Putamen (tissue), 1 donor: ENCODE results near the gene IL9R.
"Not testable (repeated sequence)": the region's sequence is repeated elsewhere in the genome, so short reads cannot be mapped to it uniquely, and the experiment has no call there.

Experiments
- DNase-seq: peaks from one replicate; pipeline ENCODE4 v3.0.0-alpha.2; 2016; ENCODE audit warnings: low spot score

Gene IL9R, protein sequence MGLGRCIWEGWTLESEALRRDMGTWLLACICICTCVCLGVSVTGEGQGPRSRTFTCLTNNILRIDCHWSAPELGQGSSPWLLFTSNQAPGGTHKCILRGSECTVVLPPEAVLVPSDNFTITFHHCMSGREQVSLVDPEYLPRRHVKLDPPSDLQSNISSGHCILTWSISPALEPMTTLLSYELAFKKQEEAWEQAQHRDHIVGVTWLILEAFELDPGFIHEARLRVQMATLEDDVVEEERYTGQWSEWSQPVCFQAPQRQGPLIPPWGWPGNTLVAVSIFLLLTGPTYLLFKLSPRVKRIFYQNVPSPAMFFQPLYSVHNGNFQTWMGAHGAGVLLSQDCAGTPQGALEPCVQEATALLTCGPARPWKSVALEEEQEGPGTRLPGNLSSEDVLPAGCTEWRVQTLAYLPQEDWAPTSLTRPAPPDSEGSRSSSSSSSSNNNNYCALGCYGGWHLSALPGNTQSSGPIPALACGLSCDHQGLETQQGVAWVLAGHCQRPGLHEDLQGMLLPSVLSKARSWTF

DNA sequence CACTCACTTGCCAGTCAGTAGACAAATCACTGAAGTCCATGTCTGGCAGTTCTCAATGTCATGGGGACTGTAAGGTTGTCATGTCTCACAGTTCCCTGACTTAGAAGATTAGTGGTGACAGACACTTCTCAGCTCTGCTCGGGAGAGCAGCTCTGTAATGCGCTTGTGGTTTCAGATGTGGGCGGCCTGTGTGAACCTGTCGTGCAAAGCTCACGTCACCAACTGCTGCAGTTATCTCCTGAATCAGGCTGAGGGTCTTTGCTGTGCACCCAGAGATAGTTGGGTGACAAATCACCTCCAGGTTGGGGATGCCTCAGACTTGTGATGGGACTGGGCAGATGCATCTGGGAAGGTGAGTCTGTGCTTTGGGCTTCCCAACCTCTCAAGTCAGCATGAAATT, at the start of gene IL9R:
TSS of gene IL9R (plus strand) at position 261 of the 400 bp plus-strand sequence. CDS start at position 325, 64 bp downstream.
- no peak for DNase-seq

DNA sequence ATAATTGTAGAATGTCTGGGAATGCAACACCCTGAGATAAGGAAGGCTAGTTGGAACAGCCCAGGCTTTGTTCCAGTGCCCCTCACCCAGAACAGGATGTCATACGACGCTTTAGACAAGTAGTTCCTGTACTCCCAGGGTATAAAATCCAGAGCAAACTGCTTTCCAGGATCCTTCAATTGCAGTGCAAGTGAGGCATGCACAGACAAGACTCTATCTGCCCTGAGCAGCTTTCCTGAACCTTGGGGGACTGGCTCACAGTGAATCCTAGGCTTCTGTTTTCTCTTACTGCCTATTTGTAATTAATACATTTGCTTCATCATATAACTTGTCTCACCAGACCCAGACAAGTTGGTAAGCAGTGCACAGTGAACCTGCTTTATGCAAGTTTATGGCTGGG, 48.4 kb upstream of the IL9R start:
- DNase-seq: no peak

DNA sequence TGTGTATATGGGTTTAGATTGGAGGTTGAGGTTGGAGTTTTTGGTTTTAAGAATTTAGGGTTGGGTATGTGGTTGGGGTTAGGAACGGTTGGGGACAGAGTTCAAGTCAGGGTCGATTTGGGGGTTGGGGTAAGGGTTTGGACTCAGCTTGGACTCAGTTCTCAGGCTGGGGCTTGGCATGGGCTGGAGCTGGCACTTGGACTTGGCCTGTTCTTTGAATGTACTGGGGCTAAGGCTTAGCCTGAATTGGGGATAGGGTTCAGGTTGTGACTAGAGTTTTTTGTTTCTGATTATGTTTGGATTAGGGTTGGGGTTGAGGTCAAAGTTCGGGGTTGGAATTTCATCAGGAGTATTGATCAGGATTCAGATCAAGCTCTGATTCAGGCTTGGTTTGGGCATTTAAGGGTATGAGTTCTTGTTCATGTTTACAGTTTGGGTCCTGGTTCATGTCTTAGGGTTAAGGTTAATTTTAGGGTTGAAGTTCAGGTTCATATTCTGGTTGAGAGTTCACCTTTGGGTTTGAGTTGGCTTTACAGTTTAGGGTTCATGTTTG, 46.2 kb upstream of the IL9R start:
- no peak for DNase-seq

DNA sequence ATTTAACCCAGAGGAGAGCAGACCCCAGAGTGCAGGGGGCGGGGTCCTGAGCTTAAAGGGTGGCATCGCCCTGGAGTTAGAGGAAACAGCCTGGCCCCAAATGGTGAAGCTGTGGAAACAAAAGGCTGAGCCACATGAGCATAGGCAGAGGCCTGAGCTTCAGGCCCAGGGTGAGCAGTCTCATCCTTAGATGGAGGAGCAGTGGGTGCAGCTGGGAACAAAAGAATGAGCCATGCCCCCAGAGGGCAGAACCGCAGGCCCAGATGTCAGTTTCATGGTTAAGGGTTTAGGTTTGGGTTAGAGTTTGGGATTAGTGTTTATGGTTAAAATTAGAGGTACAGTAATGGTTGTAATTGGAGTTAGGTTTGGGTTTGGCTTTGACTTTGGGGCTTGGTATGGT, 44.4 kb upstream of the IL9R start:
- DNase-seq: no peak

DNA sequence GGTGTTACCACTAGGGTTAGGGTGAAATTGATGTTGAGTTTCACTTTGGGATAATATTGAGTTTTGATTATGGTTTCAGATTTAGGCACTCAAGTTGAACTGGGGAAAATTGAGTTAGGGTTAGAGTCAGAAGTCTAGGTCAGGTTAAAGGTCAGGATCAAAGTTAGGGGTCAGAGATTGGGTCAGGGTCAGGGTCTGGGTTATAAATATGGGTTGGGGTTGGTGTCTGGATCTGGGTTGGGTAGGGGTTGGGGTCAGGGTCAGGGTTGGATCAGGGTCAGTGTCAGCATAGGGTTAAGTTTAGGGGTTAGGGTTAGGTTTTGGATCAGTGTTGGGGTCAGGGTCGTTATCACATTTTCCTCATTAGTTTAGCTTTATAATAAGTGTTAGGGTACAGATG, 42.7 kb upstream of the IL9R start:
- no peak for DNase-seq

DNA sequence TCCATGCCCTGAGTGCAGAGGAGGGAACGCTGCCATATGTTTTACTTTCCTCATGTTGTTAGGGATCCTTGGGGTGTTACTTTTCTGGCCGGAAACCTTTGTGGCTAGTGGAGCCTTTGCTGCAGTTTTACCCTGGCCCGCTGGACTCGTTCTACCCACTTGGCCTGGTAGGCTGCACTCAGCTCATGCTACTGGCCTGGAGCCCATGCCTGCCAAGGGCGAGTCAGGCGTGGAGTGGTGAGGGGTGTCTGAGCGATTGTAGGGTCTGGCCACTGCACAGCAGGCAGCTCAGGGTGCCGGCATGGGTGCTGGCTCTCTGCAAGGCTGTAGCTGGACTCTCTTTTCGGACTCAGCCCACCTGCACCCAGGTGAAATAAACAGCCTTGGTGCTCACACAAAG, 41.4 kb upstream of the IL9R start:
- no peak for DNase-seq

DNA sequence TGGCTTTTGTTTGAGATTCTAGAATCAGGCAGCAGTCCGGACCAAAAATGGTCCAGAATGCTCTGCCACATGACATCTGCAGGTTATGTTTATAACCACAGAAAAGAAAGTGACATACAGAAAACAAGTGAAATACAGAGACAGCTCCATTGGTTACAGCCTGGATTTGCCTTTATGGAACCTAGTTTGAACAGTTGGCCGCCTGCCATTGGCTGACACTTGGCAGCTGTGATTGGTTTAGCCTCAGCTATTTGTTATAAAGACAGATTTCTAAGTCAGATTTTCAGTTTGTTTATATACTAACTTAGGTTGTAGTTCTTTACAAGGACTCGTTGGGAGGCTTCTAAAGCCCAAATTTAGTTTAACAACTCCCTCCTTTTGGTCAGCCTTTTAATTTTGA, 40.8 kb upstream of the IL9R start:
- no peak for DNase-seq

DNA sequence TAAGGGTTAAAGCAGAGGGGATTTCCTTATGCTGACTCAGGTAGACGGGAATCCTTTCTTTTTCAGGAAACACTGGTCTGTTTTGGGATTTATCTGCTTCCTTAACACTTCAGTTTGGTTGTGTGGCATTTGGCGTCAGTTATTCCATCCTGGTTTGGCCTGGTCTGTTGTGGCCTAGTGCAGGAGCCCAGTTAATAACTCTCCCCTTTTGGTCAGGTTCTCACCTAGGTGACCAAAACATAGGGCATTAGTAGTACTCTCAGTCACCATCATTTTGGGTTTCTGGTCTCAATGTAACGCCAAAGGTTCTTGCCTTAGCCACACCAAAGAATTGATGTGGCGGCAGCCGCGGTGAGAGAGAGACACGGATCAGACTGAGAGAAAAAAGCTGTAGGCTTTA, 39.7 kb upstream of the IL9R start:
- DNase-seq: no peak

DNA sequence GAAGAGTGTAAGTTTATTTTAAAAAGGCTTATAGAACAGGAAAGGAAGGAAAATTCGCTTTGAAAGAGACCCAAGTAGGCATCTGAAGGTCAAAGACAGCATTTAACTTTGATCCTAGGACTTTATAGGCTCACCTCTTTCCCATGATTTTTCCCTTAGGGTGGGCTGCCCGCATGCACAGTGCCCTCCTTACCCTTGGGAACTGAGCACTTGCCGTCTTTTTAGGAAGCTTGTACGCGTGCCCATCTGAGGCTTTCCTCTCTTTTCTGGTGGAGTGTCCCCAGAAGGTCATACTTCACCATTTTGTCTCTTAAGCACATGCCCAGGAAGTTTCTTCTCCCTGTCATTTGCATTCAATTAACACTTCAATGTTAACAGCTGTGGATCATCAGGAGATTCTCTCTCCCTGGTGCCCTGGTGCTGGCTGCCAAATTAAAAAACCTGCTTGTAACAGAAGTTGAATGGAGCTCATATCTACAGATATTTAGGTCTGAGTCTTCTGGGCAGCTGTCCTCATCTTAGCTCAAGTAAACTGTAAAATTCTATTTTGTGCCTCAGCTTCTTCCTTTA, 38.4 kb upstream of the IL9R start:
- DNase-seq: no peak

DNA sequence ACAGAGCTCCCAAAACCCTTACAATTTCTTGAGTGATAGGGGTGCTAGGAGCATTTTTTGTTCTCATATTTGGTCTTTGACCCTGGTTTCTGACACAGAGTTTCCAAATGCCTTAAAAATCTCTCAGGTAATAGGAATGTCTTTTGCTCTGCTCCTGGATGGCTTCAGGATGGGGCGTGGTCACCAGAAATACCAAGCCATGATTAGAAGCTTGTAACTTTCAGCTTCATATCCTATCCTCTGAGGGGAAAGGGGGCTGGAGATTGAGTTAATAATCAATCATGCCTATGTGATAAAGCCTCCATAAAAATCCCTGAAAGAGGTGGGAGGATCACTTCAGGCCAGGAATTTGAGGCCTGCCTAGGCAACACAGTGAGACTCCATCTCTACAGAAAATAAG, 34.6 kb upstream of the IL9R start:
- DNase-seq: no peak

DNA sequence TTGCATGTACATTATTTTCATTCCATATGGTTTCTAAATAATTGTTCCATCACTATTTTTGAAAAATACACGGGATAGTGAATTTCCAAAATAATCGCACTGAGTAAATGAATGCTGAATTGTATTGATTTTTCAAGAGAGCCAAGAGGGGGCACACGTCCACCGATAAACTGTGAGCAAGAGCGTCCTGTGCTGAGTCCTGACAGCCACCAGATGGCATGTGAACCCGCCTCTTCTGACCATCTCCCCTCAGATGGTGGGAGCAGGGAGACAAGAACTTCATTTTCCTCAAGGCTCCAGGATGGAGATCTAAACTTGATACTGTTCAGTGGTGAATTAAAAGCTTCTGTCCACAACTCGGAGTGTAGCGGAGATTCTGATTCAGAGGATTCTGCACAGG, 30.6 kb upstream of the IL9R start:
- DNase-seq: no peak

DNA sequence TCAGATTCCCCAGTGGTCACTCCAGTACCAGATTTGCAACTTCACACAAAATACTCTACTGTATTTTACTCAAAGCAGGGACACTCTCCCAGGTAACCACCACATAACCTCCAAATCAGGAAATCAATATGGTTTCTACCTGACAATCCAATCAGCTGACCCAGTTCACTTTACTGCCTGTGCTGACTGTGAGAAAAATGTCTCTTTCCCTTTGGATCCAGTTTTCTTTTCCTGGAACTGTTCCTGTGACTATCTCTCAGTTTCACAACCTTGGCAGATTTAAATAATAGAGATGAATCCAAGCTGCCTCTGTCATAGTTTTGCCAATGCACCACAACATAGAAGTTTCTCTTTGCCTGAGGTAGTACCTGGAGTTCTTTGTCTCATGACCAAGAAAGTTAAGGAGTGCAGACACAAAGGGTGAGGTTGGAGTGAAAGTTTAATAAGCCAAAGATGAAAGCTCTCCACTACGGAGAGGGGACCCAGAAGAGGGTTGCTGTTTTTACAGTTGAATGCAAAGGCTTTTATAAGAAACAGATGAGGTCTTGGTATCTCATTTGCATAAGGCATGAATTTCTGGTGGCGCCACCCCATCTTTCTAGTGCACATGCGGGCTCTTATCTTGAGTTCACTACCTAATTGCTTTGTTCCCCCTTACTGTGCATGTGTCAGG, 29.7 kb upstream of the IL9R start:
- DNase-seq: no peak

DNA sequence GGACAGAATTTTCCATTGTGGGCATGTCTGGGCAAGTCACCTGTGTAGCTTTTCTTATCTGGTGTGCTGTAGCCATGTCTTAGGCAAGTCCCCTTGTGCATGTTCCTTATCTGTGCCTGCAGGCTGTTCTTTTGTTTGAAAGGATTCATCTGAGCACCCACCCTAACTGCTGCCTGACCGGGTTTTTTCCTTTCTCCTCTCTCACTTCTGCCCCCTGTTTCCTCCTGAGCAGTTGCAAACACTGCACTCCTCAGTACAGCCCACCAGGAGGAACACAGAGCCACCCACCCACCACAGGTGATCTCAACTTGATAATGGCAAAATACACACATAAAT, 29.2 kb upstream of the IL9R start:
- DNase-seq: no peak

DNA sequence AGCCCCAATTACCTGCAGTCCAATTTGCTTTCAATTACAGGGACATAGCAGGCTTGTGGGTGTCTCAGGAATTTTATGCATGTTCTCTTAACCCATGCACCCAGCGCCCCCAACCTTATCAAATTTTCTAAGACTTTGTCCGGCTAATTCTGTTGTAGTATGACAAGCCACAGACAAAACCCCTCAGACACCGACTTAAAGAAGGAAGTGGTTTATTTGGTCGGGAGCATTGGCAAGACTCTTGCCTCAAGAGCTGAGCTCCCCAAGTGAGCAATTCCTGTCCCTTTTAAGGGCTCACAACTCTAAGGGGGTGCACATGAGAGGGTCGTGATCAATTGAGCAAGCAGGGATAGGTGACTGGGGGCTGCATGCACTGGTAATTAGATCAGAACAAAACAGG, 28.7 kb upstream of the IL9R start:
- DNase-seq: no peak

DNA sequence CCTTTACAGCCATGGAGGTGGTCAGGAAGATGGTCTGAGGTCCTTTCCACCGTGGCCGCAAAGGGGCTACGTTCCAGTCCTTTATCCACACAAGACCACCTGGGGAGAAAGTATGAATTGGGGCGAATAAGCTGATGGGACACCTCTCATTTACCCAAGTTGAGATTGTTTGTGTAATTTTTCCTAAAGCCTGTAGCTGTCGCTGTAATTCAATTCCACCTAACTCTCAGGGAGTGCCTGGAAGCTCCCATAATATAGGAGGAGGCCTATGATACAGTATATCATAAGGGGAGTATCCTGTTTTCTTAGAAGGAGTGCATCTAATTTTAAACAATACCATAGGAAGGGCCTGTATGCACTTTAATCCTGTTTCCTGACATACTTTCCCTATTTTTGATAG, 25.8 kb upstream of the IL9R start:
- not testable (repeated sequence) for DNase-seq

DNA sequence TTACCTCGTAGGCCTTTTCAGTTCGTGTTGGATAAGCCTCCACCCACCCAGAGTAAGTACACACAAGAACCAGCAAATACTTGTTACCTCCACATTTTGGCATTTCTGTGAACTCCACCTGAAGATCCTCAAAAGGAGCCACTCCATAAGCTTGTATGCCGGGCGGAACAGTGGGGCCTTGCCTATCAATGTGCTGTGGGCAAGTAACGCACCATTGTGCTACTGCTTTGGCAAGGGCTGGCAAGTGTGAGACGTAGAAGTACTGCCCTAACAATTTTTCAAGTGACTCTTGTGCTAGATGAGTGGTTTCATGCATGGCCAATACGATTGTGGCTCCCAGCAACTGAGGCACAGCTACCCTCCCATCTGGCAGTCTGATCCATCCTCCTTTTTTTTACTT, 25.3 kb upstream of the IL9R start:
- not testable (repeated sequence) for DNase-seq

DNA sequence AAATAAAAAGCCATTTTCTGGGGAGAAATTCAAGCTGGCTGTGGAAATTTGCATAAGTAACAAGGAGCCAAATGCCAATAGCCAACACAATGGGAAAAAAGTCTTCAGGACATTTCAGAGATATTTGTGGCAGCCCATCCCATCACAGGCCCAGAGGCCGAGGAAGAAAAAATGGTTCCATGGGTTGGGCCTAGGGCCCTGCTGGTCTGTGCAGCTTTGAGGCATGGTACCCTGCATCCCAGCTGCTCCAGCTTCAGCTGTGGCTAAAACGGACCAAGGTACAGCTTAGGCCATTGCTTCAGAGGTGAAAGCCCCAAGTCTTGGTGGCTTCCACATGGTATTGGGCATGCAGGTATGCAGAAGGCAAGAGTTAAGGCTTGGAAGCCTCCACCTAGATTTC, 14.2 kb upstream of the IL9R start:
- no peak for DNase-seq

DNA sequence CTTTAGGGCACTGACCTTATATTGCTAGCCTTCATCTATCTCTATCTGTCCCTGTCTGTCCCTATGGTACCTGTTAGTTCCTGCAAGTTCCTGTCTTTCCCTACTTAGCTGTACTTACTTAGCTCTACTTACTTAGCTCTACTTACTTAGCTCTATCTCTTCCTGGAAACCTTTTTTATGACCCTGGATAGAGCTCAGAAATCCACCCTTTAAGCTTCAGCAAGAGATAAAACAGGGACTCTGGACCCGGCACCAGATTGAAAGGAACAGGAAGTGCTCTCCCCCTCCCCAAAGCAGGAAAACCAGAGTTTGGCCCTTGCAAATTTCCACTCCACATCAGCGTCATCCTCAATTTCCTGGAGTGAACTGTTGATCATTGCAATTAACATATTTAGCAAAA, 12.3 kb upstream of the IL9R start:
- no peak for DNase-seq

DNA sequence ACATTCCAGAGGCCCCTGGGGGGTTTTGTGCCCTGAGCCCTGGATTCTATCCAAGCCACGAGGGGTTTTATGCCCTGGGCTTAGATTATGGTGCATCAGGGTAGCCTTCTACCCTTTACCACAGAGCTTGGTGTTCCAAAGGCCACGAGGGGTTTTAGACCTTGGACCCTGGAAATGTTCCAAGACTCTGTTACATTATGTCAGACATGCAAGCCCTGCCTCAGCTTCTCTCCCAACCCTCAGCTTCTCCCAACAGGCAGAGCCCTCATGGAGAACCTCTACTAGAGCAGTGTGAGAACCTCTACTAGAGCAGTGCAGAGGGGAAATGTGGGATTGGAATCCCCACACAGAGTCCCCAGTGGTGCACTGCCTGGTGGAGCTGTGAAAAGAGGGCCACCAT, 10.5 kb upstream of the IL9R start:
- DNase-seq: not testable (repeated sequence)

DNA sequence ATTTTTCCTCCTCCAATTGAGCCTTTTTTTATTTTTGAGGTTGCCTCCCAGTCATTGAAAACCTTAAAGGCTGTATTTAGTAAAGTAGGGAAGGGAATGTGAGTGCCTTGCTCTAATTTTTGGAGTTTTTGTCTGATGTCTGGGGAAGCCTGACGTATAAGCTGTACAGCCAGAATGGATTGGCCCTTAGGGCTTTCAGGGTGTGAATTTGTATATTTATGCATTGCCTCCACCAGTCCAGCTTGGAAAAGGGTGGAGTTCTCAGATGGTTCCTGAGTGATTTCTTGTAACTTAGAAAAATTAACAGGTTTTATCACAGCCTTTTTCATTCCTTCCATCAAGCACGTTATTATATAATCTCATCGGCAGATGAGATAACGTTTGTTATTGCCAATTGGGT, 8.6 kb upstream of the IL9R start:
- DNase-seq: no peak

DNA sequence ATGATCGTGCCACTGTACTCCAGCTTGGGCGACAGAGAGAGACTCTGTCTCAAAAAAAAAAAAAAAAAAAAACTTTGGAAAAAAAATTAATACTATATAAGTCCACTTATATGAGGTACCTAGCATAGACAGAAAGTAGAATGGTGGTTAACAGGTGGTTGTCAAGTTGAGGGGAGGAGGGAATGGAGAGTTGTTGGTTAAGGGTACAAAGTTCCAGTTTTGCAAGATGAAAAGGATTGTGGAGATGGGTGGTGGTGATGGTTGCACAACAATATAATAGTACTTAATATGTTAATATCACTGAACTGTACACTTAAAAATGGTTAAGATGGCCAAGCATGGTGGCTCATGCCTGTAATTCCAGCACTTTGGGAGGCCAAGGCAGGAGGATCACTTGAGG, 4.1 kb upstream of the IL9R start:
- no peak for DNase-seq

DNA sequence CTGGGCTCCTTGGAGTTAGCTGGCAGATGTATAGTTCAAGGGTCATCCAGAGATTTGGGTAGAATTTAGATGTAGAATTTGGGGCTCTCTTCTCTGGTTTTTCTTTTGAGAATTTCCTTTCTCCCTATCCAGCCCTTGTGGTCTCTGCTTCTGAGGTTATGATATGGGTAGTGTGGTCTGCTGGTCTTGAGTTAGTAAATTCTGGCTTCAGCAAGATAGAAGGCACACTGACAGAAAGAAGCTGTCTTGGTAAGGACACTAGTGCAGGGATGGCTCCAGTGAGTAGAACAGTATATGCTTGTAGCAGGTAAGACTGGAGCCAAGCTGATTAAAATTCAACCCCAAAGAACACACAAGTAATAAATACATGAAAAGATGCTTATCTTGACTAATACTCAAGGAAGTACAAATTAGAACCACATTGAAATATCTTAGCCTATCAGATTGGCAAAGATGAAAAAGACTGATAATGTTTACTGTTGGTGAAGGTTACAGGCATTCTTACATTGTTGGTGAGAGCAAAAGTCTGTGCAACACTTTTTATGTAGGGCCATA, 2.1 kb upstream of the IL9R start:
- no peak for DNase-seq

DNA sequence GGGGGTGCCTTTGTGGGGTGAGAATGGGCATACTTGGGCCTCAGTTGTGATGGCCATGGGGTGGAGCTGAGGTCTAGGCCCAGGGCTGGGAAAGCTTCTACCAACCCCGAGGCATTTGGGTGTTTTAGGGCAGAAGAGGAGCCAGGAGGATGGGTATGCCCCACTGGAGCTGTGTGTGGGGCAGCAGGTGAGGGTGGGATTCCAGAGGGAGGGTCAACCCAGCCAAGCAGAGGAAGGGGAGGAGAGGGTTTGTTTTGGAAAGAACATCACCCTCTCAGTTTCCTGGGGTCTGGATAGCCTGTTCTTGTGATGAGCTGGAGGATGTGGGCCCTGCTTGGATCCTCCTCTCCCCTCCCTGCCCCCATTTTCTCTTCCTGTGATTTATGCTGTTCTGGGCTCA, 620 bp downstream of the IL9R start:
- no peak for DNase-seq
